HepG2 (cell line): ENCODE measurements around the gene LRRC74A. TPM values are rescaled to one million over a fixed set of nuclear protein-coding genes. Genes with fewer than 3 reads are reported as not detected.
A peak's percentile ranks its signal among the peaks of the same experiment; 100 is the strongest.

Source experiments
- ATAC-seq: fragments of 200-7000 bp; cut with Tn5 transposase; 3 replicates; pipeline ENCODE4 v1.9.1; 2020; ENCODE audit warnings: mild to moderate bottlenecking, moderate library complexity
- BruUV-seq: library from RNA; stranded (reverse); fragments of 400-500 nt; replicated peaks from 2 replicates; lab custom pipeline; 2021; lab: Mats Ljungman, UMichigan
- CTCF ChIA-PET: fragments of 300-600 bp; formaldehyde crosslinking; extraction: SDS; loops from one replicate; lab custom pipeline; 2021; ENCODE audit warnings: low total read pairs, inconsistent platforms, low intra/inter-chr PET ratio; lab: Yijun Ruan, JAX
- POLR2A ChIA-PET: fragments of 350-600 bp; sonication (Branson Sonifier 250); formaldehyde crosslinking; loops from one replicate; lab custom pipeline; 2020; ENCODE audit warnings: antibody characterized with exemption, inconsistent platforms; lab: Yijun Ruan, JAX
- DNase-seq: peaks from one replicate; pipeline ENCODE4 v3.0.0-alpha.2; 2015; ENCODE audit warnings: low spot score
- FAIRE-seq: peaks from 3 replicates; lab custom pipeline; 2011; peaks lifted over from hg19 to GRCh38; lab: Jason Lieb, UNC
- H2AFZ ChIP-seq: one replicate; pipeline ENCODE4 v1.6.1; 2011; ENCODE audit warnings: low read length, inconsistent platforms
- H3K27ac ChIP-seq: fragments of 300-600 bp; 3 replicates; pipeline ENCODE4 v1.8.0; 2011; ENCODE audit warnings: mixed run types, mild to moderate bottlenecking, mixed read lengths, low read length, inconsistent platforms; ENCODE audit not compliant: insufficient read depth; ENCODE audit errors: extremely low read length
- H3K27me3 ChIP-seq, 2 experiments: fragments of 200-600 bp in 1 of 2; 2 replicates in 1 of 2; 3 replicates in 1 of 2; pipeline versions ENCODE4 v1.6.0 to v1.8.0; 2011; ENCODE audit warnings: low read length in 2 of 2, mild to moderate bottlenecking in 2 of 2, moderate library complexity in 2 of 2, inconsistent platforms in 1 of 2; ENCODE audit not compliant: insufficient read depth in 2 of 2, control insufficient read depth in 1 of 2
- H3K36me3 ChIP-seq, 2 experiments: fragments of 200-600 bp in 1 of 2; replicated peaks in 1 of 2; 2 replicates in 1 of 2; 3 replicates in 1 of 2; pipeline versions ENCODE4 v1.5.1 to v1.8.0; 2011; ENCODE audit warnings: low read length in 2 of 2, inconsistent platforms in 1 of 2; ENCODE audit not compliant: insufficient read depth in 2 of 2, control insufficient read depth in 1 of 2
- H3K4me1 ChIP-seq: 2 replicates; pipeline ENCODE4 v1.5.1; 2012; ENCODE audit warnings: low read length, inconsistent platforms; ENCODE audit not compliant: insufficient read depth
- H3K4me2 ChIP-seq: 2 replicates; pipeline ENCODE4 v1.6.0; 2011; ENCODE audit warnings: low read depth, low read length, inconsistent platforms
- H3K4me3 ChIP-seq, 3 experiments: fragments of 200-600 bp in 1 of 3; sonication (generic), shearing (Covaris generic) in 1 of 3; replicated peaks in 1 of 3; 2 replicates each; pipeline ENCODE4 v1.5.1; 2011 to 2016; ENCODE audit warnings: low read length in 3 of 3, inconsistent platforms in 2 of 3, low read depth in 2 of 3, mild to moderate bottlenecking in 2 of 3, control low read depth in 1 of 3, mixed read lengths in 1 of 3; ENCODE audit not compliant: insufficient read depth in 1 of 3
- H3K79me2 ChIP-seq: one replicate; pipeline ENCODE4 v1.6.1; 2011; ENCODE audit warnings: low read length, inconsistent platforms; ENCODE audit not compliant: insufficient read depth
- H3K9ac ChIP-seq: 2 replicates; pipeline ENCODE4 v1.6.0; 2011; ENCODE audit warnings: mild to moderate bottlenecking, low read depth, low read length, inconsistent platforms; ENCODE audit not compliant: insufficient read depth
- H3K9me3 ChIP-seq: 2 replicates; pipeline ENCODE4 v1.5.1; 2012; ENCODE audit warnings: mild to moderate bottlenecking, low read length
- H4K20me1 ChIP-seq: 2 replicates; pipeline ENCODE4 v1.6.0; 2011; ENCODE audit warnings: inconsistent platforms, mild to moderate bottlenecking, low read length, moderate library complexity; ENCODE audit not compliant: insufficient read depth
- CTCF ChIP-seq: sonication (generic); formaldehyde crosslinking; IDR thresholded peaks from 2 replicates; pipeline ENCODE4 v1.5.0; 2020; ENCODE audit warnings: mild to moderate bottlenecking, missing genetic modification reagents, moderate library complexity
- ERF ChIP-seq: IDR thresholded peaks from 2 replicates; pipeline ENCODE4 v1.6.1; 2018; ENCODE audit warnings: missing biosample characterization, missing genetic modification reagents
- FOXO1 ChIP-seq: sonication (generic); formaldehyde crosslinking; IDR thresholded peaks from 2 replicates; pipeline ENCODE4 v1.4.0; 2020; ENCODE audit warnings: missing genetic modification reagents
- KDM6A ChIP-seq: IDR thresholded peaks from 2 replicates; pipeline ENCODE4 v1.6.1; 2016; ENCODE audit warnings: low read depth
- MBD4 ChIP-seq: IDR thresholded peaks from 2 replicates; pipeline ENCODE4 v1.6.1; 2012; ENCODE audit warnings: low read length, inconsistent platforms, borderline replicate concordance
- RAD21 ChIP-seq: fragments of 450-650 bp; formaldehyde crosslinking; IDR thresholded peaks from 2 replicates; pipeline ENCODE4 v1.5.0; 2020; ENCODE audit warnings: mild to moderate bottlenecking
- SMC3 ChIP-seq: IDR thresholded peaks from 2 replicates; pipeline ENCODE4 v1.6.1; 2011; ENCODE audit warnings: low read length, improper control_type of control experiment
- STAG1 ChIP-seq: sonication (generic); formaldehyde crosslinking; IDR thresholded peaks from 2 replicates; pipeline ENCODE4 v1.4.0; 2020; ENCODE audit warnings: missing genetic modification reagents
- U2AF2 ChIP-seq: fragments of 200-400 bp; formaldehyde crosslinking; IDR thresholded peaks from 2 replicates; pipeline ENCODE4 v1.6.1; 2017; ENCODE audit warnings: low read depth, mild to moderate bottlenecking, low read length
- ZNF10 ChIP-seq: sonication (generic); formaldehyde crosslinking; IDR thresholded peaks from 2 replicates; pipeline ENCODE4 v1.4.0; 2020; ENCODE audit warnings: mild to moderate bottlenecking, low read depth, missing genetic modification reagents, borderline replicate concordance
- ZNF17 ChIP-seq: sonication (generic); formaldehyde crosslinking; IDR thresholded peaks from 2 replicates; pipeline ENCODE4 v1.5.0; 2020; ENCODE audit warnings: mild to moderate bottlenecking, missing genetic modification reagents
- ZNF230 ChIP-seq: sonication (generic); formaldehyde crosslinking; IDR thresholded peaks from 2 replicates; pipeline ENCODE4 v1.4.0; 2020; ENCODE audit warnings: mild to moderate bottlenecking, missing genetic modification reagents
- WGBS: methylation state at CpG from one replicate; pipeline ENCODE4 v1.1.6; 2017; ENCODE audit warnings: low lambda C conversion rate; 5-methylcytosine and 5-hydroxymethylcytosine counted together
- in situ Hi-C: cut with HindIII; loops from 2 replicates; pipeline ENCODE4 v1.10.0; 2017; ENCODE audit warnings: low pct_unique_long_range_greater_than_20kb; ENCODE audit not compliant: extremely low pct_ligation_motif_present
- intact Hi-C: fragments of 100-400 bp; cut with micrococcal nuclease; formaldehyde crosslinking; loops from one replicate; pipeline ENCODE4 v1.10.0; 2022; ENCODE audit not compliant: unreplicated experiment
- polyA plus RNA-seq, 8 experiments: library from polyadenylated mRNA; depleted of rRNA in 3 of 8; stranded (reverse) in 7 of 8; unstranded in 1 of 8; fragments of >200 nt; fragmentation: Illumina TruSeq in 4 of 8; extraction: Trizol in 4 of 8; gene quantifications; 2 replicates each; pipeline versions ENCODE4 v1.2.1 to v1.2.3, GENCODE V29; 2011 to 2016; ENCODE audit warnings: low read depth in 4 of 8, missing spikeins in 1 of 8, mixed read lengths in 1 of 8; ENCODE audit not compliant: insufficient read depth in 1 of 8
- total RNA-seq, 5 experiments: library from RNA; depleted of rRNA; stranded (reverse); fragments of >200 nt; fragmentation: Illumina TruSeq; extraction: Trizol; gene quantifications; 2 replicates each; pipeline ENCODE4 v1.2.3, GENCODE V29; 2016; ENCODE audit warnings: low read depth in 1 of 5

Gene LRRC74A
- total and polyA plus RNA-seq, 2 of the 13 experiments (the other 11 are each of a cell fraction or from before 2014, with no cell fraction given), result not detected

DNA sequence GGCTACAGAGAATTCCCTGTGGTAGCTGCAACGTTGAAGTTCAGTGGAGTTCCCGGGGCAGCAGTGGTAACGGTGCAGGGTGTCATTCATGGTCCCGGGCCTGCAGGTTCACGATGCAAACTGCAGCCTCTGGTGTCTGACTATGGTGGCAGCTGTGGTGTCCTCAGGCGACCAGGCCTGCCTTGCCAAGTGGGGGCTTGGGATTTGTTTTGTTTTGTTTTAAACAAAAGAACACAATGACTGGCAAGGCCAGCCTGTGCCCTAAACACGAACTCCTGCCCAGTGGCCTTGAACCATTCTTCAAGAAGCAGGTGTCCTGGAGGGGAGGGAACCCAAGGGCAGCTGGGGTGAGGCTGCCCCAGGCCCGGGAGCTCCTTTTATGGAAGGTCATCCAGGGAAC lies 48.5 kb downstream of the LRRC74A start:
- Histone ChIP-seq H3K36me3 (no peaks in the 10 kb centered on the region), H4K20me1 (no peaks in the 10 kb centered on the region), H3K9ac (no peak overlapping the region), H3K4me3 (no peak overlapping the region), H3K27me3 (peaks cover 1 to 2% of the 10 kb centered on the region in 2 experiments; a peak in 3 of 5 replicates), H3K27ac (no peak overlapping the region), H3K4me2 (no peak overlapping the region), H3K4me1 (no peaks in the 10 kb centered on the region), H3K79me2 (no peaks in the 10 kb centered on the region), H2AFZ (no peak overlapping the region), H3K9me3 (no peaks in the 10 kb centered on the region)
- in situ Hi-C loops (no loop called here), intact Hi-C loops (no loop called here)
- DNase-seq (no peak), ATAC-seq (no peak), FAIRE-seq (no peak)
- POLR2A ChIA-PET, result no interaction called here
- BruUV-seq, result no TSS peak
- TF ChIP-seq MBD4, result no peak
- CTCF ChIA-PET, result interaction anchor here (3.6 kb wide), 1 partner anchor 194 kb away, joined by 68 read pairs; no protein-coding TSS in a partner anchor
- 15% methylated on average over 6 of the region's 8 CpGs for WGBS

DNA sequence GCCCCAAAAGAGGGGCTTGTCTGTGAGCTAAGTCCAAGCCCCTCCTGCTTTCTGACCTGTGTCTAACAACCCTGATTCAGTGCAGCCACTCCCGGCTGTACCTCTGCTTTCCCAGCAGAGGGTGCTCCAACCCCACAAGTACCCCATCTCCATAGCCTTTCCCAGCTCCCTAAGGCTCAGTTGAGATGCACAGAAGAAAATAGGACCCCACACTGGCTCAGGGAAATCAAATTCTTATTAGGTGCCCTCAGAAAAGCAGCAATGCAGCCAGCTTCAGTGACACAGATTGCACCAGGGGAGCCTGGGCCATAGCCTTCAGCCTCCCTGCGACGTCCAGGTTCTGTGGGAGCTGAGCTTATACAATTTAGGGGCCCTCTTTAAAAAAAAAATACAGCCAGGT lies 49.9 kb downstream of the LRRC74A start:
- in situ Hi-C loops (no loop called here), intact Hi-C loops (loop anchor here (1.0 kb wide), 3 partner anchors 37 to 218 kb away; no protein-coding TSS in a partner anchor)
- 60% methylated on average over 3 of the region's 3 CpGs for WGBS
- H3K9me3 ChIP-seq, result no peaks in the 10 kb centered on the region
- H3K27me3 ChIP-seq, result peaks cover 4 to 10% of the 10 kb centered on the region in 2 experiments; a peak in 3 of 5 replicates
- no peaks in the 10 kb centered on the region for H4K20me1 ChIP-seq
- H3K79me2 ChIP-seq, result no peaks in the 10 kb centered on the region
- ATAC-seq (peak; percentile 93), DNase-seq (peak; percentile 43), FAIRE-seq (peak; percentile 75)
- H3K36me3 ChIP-seq, result no peaks in the 10 kb centered on the region
- H3K27ac ChIP-seq, result no peak overlapping the region
- peak; percentile 90 for TF ChIP-seq RAD21 (CRISPR knock-in tag)
- peak; percentile 99 for TF ChIP-seq STAG1 (CRISPR knock-in tag)
- peak; percentile 92 for TF ChIP-seq CTCF (CRISPR knock-in tag)
- no peak for TF ChIP-seq KDM6A (CRISPR knock-in tag)
- TF ChIP-seq ERF, result 0 out of 2 replicates have a peak, but pooled peaks have one; percentile 25
- no peak for TF ChIP-seq U2AF2
- peak; percentile 99 for TF ChIP-seq SMC3
- TF ChIP-seq ZNF10 (CRISPR knock-in tag), result no peak
- no peak for TF ChIP-seq ZNF17
- 0 out of 2 replicates have a peak, but pooled peaks have one; percentile 17 for TF ChIP-seq FOXO1 (CRISPR knock-in tag)
- TF ChIP-seq ZNF230 (CRISPR knock-in tag), result peak; percentile 59; the same call in 1 of the 2 replicates
- no peaks in the 10 kb centered on the region for H3K4me1 ChIP-seq
- CTCF ChIA-PET, result interaction anchor here (0.6 to 3.6 kb wide), 6 partner anchors 37 to 270 kb away, joined by 3 to 68 read pairs (median 8); no protein-coding TSS in a partner anchor
- H2AFZ ChIP-seq, result no peak overlapping the region
- BruUV-seq, result no TSS peak
- POLR2A ChIA-PET, result interaction anchor here (0.8 to 1.0 kb wide), 2 partner anchors 192 to 247 kb away, joined by 3 read pairs; no protein-coding TSS in a partner anchor
- H3K9ac ChIP-seq, result no peak overlapping the region
- no peak overlapping the region for H3K4me2 ChIP-seq
- no peak overlapping the region for H3K4me3 ChIP-seq
